Glomerular endothelial cell (primary cell): ENCODE measurements around the gene GOLGA8F. TPM values are rescaled to one million over a fixed set of nuclear protein-coding genes. Genes with fewer than 3 reads are reported as not detected.
"Not testable (repeated sequence)": the region's sequence is repeated elsewhere in the genome, so short reads cannot be mapped to it uniquely, and the experiment has no call there.

Source experiments
- DNase-seq: peaks from one replicate; pipeline ENCODE4 v3.0.0-alpha.2; 2011; ENCODE audit warnings: low read depth, low spot score; ENCODE audit errors: extremely low read depth
- total RNA-seq: library from RNA; depleted of rRNA; stranded (reverse); fragments of >200 nt; gene quantifications from 2 replicates; pipeline ENCODE4 v1.2.3, GENCODE V29; 2015

Gene GOLGA8F, protein sequence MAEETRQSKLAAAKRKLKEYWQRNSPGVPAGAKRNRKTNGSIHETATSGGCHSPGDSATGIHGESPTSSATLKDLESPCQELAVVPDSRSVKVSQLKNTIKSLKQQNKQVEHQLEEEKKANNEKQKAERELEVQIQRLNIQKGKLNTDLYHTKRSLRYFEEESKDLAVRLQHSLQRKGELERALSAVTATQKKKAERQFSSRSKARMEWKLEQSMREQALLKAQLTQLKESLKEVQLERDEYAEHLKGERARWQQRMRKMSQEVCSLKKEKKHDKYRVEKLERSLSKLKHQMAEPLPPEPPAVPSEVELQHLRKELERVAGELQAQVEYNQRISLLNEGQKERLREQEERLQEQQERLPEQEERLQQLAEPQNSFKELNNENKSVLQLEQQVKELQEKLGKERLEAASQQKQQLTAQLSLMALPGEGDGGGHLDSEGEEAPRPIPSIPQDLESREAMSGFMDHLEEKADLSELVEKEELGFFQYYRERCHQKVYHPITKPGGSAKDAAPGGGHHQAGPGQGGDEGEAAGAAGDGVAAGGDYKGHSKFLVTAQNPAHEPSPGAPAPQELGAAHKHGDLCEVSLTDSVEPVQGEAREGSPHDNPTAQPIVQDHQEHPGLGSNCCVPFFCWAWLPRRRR
- not detected in 2 replicates for total RNA-seq

DNA sequence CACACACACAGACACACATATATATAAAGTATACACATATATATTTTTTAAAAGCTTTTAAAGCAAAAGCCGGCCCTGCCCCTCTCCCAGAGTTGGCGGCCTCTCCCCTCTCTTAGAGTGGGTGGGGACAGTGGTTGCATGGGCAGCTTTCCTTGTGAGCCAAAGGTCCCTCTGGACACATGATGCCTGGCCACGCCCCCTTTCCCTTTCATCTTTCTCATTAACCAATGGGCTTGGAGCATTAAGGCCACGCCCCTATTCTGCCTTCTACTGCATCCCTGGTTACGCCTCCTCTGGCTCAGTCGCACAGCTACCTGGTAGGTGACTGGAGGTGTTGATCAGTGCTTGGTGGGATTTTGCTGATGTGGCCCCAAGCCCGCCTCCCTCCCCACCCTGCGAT is at the start of gene GOLGA8F:
Gene GOLGA8F (plus strand): TSS at position 301 of the 400 bp plus-strand sequence. CDS start 98 bp downstream, at position 399.
- not testable (repeated sequence) for DNase-seq

DNA sequence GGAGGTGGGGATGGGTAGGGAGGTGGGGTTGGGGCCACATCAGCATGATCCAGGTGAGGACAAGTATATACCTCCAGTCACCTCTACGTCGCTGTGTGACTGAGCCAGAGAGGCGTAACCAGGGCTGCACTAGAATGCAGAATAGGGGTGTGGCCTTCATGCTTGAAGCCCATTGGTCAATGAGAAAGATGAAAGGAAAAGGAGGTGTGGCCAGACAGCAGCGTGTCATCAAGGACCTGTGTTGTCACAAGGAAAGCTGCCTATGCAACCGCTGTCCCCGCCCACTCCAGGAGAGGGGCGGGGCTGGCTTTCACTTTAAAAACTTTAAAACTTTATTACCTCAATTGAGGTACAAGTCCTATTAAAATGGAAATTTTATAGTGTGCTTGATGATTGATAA is 20.5 kb upstream of the GOLGA8F start, which contains the start of gene GOLGA6L24:
Gene GOLGA6L24 (minus strand): TSS at position 101 of the 400 bp plus-strand sequence. CDS start 61 bp downstream, at position 40.
- DNase-seq = not testable (repeated sequence)

GRCh38 chr15:28365502-28365901 is 13.0 kb upstream of the GOLGA8F start:
- DNase-seq = not testable (repeated sequence)

- DNase-seq = not testable (repeated sequence)
These were observed 1.6 kb downstream of the GOLGA8F start for GRCh38 chr15:28380053-28380452.

GRCh38 chr15:28396022-28396421 is 17.6 kb downstream of the GOLGA8F start:
- DNase-seq = not testable (repeated sequence)

- DNase-seq = not testable (repeated sequence)
These were observed 24.4 kb downstream of the GOLGA8F start for GRCh38 chr15:28402774-28403435.

DNA sequence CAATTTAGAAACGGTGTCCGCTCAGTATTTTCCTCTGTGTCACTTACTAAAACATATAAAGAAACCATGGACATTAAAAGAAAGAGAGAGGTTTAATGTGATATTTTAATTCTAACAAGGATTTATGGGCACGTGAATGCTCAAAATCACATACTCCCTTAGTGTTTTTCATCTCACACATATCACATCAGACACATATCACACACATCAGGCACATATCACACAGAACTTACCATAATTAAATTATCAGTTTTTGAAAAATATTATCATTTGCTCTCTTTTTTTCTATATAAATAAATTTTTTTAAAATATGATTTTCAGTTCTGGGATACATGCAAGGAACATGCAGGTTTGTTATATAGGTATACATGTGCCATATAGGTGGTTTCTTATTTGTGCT is 42.0 kb downstream of the GOLGA8F start:
- not testable (repeated sequence) for DNase-seq

DNA sequence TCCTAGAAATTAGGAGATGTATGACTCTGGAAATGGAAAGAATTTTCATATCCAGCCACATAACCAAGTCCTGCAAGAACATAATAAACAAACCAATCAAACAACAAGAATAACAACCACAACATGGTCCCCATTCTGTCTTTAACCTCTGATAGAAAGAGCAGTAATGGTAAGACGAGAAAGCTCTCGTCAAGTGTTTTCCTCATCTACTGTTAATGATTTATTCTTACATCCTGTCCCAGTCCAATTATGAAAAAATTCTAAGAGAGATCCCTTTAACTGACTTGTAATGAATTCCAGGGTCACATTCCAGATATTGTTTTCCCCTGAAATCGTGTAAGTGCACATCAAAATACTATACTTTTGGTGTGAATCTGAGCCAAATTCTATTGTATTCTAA is 57.1 kb downstream of the GOLGA8F start:
- not testable (repeated sequence) for DNase-seq

Other genes with a start within 250 kb of the GOLGA8F start
- gene HERC2, start 56.5 kb upstream of the GOLGA8F start, total RNA-seq = 42.1 and 68.9 TPM in 2 replicates
- not detected in 2 replicates for gene GOLGA6L24, start 20.6 kb upstream of the GOLGA8F start, total RNA-seq
- not detected in 2 replicates for gene GOLGA8G, start 154.3 kb downstream of the GOLGA8F start, total RNA-seq
- gene GOLGA6L25, start 174.9 kb downstream of the GOLGA8F start, total RNA-seq = not detected in 2 replicates